ENCODE measurements around the gene SORCS3. TPM values are rescaled to one million over a fixed set of nuclear protein-coding genes. Genes with fewer than 3 reads are reported as not detected.

Gene SORCS3
- polyA plus RNA-seq, 3 donors = not detected

DNA sequence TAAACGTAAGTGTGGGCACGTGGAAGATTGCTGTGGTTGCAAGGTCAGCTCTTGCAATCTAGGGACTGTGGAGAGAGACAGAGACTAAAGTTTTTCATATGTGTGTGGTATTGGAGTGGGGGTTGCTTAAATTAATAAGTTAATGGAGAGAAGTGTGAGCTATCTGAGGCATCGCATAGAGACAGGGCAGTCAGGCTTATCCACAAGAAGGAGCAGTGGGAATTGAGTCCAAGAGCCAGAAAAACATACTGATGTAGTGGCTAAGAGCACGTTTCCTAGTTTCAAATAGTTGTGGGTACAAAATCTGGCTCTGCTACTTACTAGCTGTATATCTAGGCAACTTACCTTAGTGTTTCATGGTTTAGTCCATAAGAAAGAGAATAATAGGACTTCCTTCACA lies 65.8 kb downstream of the SORCS3 start:
- Histone ChIP-seq H3K27me3 (ENCODE audit: control insufficient read depth in 2 of 2, insufficient read depth in 2 of 2, low read length in 2 of 2) (no peaks in the 10 kb centered on the region), H3K4me2 (replicated peaks; ENCODE audit: extremely low read depth, low read length, poor library complexity, severe bottlenecking) (no peak overlapping the region), H4K20me1 (ENCODE audit: insufficient read depth, low read length) (no peaks in the 10 kb centered on the region), H3K9me3 (replicated peaks in 1 of 2; ENCODE audit: control insufficient read depth in 1 of 2, insufficient read depth in 1 of 2, low read length in 2 of 2) (no peaks in the 10 kb centered on the region), H3K36me3 (replicated peaks in 1 of 2; ENCODE audit: control insufficient read depth in 1 of 2, insufficient read depth in 2 of 2, low read length in 2 of 2) (no peaks in the 10 kb centered on the region), H3K79me2 (ENCODE audit: insufficient read depth, low read length) (no peaks in the 10 kb centered on the region), H3K9ac (ENCODE audit: insufficient read depth, low read length, poor library complexity, severe bottlenecking) (no peak overlapping the region), H2AFZ (ENCODE audit: insufficient read depth, low read depth, low read length, poor library complexity, severe bottlenecking) (no peak overlapping the region), H3K27ac (ENCODE audit: low read depth in 1 of 2, low read length in 2 of 2) (no peak overlapping the region), H3K4me3 (replicated peaks in 1 of 3; ENCODE audit: low read depth in 2 of 3, low read length in 3 of 3) (no peak overlapping the region), H3K4me1 (ENCODE audit: control insufficient read depth in 1 of 2, insufficient read depth in 2 of 2, low read length in 2 of 2) (no peaks in the 10 kb centered on the region)
- peaks cover 0 to 2% (median 0%) of the 10 kb centered on the region in 7 donors for H3K9me3 Mint-ChIP-seq
- H3K27me3 Mint-ChIP-seq (ENCODE audit: low read depth in 3 of 3) = peaks cover 3 to 7% (median 4%) of the 10 kb centered on the region in 3 donors
- no peak overlapping the region for H3K4me3 Mint-ChIP-seq
- intact Hi-C loops (cut with micrococcal nuclease) = no loop called here
- no peak for DNase-seq
- no peaks in the 10 kb centered on the region for H3K4me1 Mint-ChIP-seq
- TF ChIP-seq, protein P1, sequence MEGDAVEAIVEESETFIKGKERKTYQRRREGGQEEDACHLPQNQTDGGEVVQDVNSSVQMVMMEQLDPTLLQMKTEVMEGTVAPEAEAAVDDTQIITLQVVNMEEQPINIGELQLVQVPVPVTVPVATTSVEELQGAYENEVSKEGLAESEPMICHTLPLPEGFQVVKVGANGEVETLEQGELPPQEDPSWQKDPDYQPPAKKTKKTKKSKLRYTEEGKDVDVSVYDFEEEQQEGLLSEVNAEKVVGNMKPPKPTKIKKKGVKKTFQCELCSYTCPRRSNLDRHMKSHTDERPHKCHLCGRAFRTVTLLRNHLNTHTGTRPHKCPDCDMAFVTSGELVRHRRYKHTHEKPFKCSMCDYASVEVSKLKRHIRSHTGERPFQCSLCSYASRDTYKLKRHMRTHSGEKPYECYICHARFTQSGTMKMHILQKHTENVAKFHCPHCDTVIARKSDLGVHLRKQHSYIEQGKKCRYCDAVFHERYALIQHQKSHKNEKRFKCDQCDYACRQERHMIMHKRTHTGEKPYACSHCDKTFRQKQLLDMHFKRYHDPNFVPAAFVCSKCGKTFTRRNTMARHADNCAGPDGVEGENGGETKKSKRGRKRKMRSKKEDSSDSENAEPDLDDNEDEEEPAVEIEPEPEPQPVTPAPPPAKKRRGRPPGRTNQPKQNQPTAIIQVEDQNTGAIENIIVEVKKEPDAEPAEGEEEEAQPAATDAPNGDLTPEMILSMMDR (IDR thresholded peaks at IDR 0.05) = no peak
- no peak overlapping the region for H3K27ac Mint-ChIP-seq
- WGBS (ENCODE audit: insufficient coverage) = 63% methylated on average over 3 of the region's 4 CpGs
- no peaks in the 10 kb centered on the region for H3K36me3 Mint-ChIP-seq

DNA sequence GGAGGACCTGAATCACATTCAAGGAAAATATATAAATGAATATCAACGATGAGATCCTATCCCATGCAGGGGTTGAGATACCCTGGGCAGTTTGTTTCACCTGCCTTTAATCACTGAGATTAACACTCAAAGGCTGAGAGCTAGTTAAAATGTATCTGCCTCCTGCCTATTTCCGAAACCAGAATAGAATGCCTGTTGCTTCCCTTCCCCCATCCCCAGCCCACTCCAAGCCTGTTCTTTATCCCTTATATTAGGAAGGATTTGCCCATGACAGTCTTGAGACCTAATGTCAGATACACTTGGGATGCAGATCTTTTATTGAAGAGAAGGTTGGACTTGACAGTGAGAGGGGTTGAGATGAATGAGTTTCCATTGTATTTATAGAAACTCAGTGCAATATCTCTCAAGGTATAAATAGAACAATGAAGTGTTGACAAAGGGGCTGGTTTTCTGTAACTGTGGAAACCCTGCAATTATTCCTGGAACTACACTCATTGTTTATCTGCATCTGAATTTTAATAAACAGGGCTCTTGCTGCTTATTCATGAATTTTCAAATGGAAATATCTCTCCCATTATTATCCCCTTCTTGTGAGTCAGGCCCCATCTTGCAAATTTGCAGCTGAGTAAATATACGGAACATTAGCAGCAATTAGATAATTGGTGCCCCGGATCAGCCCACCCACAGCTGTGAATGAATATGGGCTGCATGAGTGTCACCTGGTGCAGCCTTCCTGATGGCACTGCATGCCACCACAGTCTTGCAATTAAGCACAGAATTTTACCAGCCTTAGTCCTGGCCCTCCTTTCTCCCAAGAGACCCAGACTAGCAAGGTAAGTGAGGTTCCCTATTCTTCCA lies 66.7 kb downstream of the SORCS3 start:
- no CpG with 5 or more reads among the region's 4 CpGs for WGBS (ENCODE audit: insufficient coverage)
- Histone ChIP-seq H3K4me3 (replicated peaks in 1 of 3; ENCODE audit: low read depth in 2 of 3, low read length in 3 of 3) (no peak overlapping the region), H3K9ac (ENCODE audit: insufficient read depth, low read length, poor library complexity, severe bottlenecking) (no peak overlapping the region), H3K36me3 (replicated peaks in 1 of 2; ENCODE audit: control insufficient read depth in 1 of 2, insufficient read depth in 2 of 2, low read length in 2 of 2) (no peaks in the 10 kb centered on the region), H4K20me1 (ENCODE audit: insufficient read depth, low read length) (no peaks in the 10 kb centered on the region), H3K4me1 (ENCODE audit: control insufficient read depth in 1 of 2, insufficient read depth in 2 of 2, low read length in 2 of 2) (no peaks in the 10 kb centered on the region), H3K79me2 (ENCODE audit: insufficient read depth, low read length) (no peaks in the 10 kb centered on the region), H3K27me3 (ENCODE audit: control insufficient read depth in 2 of 2, insufficient read depth in 2 of 2, low read length in 2 of 2) (no peaks in the 10 kb centered on the region), H3K4me2 (replicated peaks; ENCODE audit: extremely low read depth, low read length, poor library complexity, severe bottlenecking) (no peak overlapping the region), H2AFZ (ENCODE audit: insufficient read depth, low read depth, low read length, poor library complexity, severe bottlenecking) (no peak overlapping the region), H3K27ac (ENCODE audit: low read depth in 1 of 2, low read length in 2 of 2) (no peak overlapping the region), H3K9me3 (replicated peaks in 1 of 2; ENCODE audit: control insufficient read depth in 1 of 2, insufficient read depth in 1 of 2, low read length in 2 of 2) (no peaks in the 10 kb centered on the region)
- TF ChIP-seq, protein P1 (IDR thresholded peaks at IDR 0.05) = no peak
- H3K4me3 Mint-ChIP-seq = no peak overlapping the region
- DNase-seq = no peak
- H3K36me3 Mint-ChIP-seq = no peaks in the 10 kb centered on the region
- no peaks in the 10 kb centered on the region for H3K4me1 Mint-ChIP-seq
- no peaks in the 10 kb centered on the region for H3K9me3 Mint-ChIP-seq
- H3K27me3 Mint-ChIP-seq (ENCODE audit: low read depth in 3 of 3) = peaks cover 3 to 7% (median 4%) of the 10 kb centered on the region in 3 donors
- intact Hi-C loops (cut with micrococcal nuclease) = no loop called here
- H3K27ac Mint-ChIP-seq = no peak overlapping the region
